ENCODE results near the gene DENND6B.
A peak's percentile ranks its signal among the peaks of the same experiment; 100 is the strongest.

DENND6B gene

GRCh38 chr22:50264104-50264745, 62.6 kb downstream of the DENND6B start:
- no peak overlapping the region for H3K4me3 ChIP-seq (ENCODE audit: low read length)
- peaks cover 24% of the 10 kb centered on the region for H3K4me1 ChIP-seq (ENCODE audit: control insufficient read depth, insufficient read depth, low read length)
- no peaks in the 10 kb centered on the region for H3K36me3 ChIP-seq (ENCODE audit: control insufficient read depth, insufficient read depth, low read length, severe bottlenecking)
- peaks cover 7% of the 10 kb centered on the region for H3K27me3 ChIP-seq (replicated peaks; ENCODE audit: control insufficient read depth, insufficient read depth, low read length)
- no peaks in the 10 kb centered on the region for H3K9me3 ChIP-seq (ENCODE audit: control insufficient read depth, low read length)
- DNase-seq (ENCODE audit: low read depth), result no peak
- no peak overlapping the region for H3K9ac ChIP-seq (ENCODE audit: low read length)

- Histone ChIP-seq H3K4me1 (ENCODE audit: control insufficient read depth, insufficient read depth, low read length) (peaks cover 13% of the 10 kb centered on the region), H3K4me3 (ENCODE audit: low read length) (no peak overlapping the region), H3K27me3 (replicated peaks; ENCODE audit: control insufficient read depth, insufficient read depth, low read length) (peaks cover 7% of the 10 kb centered on the region), H3K36me3 (ENCODE audit: control insufficient read depth, insufficient read depth, low read length, severe bottlenecking) (no peaks in the 10 kb centered on the region), H3K9ac (ENCODE audit: low read length) (no peak overlapping the region), H3K9me3 (ENCODE audit: control insufficient read depth, low read length) (no peaks in the 10 kb centered on the region)
- DNase-seq (ENCODE audit: low read depth), result no peak
Observed at GRCh38 chr22:50262973-50263617, 63.7 kb downstream of the DENND6B start.

GRCh38 chr22:50262460-50262911, 64.3 kb downstream of the DENND6B start:
- peaks cover 7% of the 10 kb centered on the region for H3K27me3 ChIP-seq (replicated peaks; ENCODE audit: control insufficient read depth, insufficient read depth, low read length)
- H3K4me1 ChIP-seq (ENCODE audit: control insufficient read depth, insufficient read depth, low read length), result peaks cover 10% of the 10 kb centered on the region
- no peak overlapping the region for H3K9ac ChIP-seq (ENCODE audit: low read length)
- DNase-seq (ENCODE audit: low read depth), result peak; percentile 19
- no peaks in the 10 kb centered on the region for H3K36me3 ChIP-seq (ENCODE audit: control insufficient read depth, insufficient read depth, low read length, severe bottlenecking)
- no peak overlapping the region for H3K4me3 ChIP-seq (ENCODE audit: low read length)
- H3K9me3 ChIP-seq (ENCODE audit: control insufficient read depth, low read length), result no peaks in the 10 kb centered on the region

DNA sequence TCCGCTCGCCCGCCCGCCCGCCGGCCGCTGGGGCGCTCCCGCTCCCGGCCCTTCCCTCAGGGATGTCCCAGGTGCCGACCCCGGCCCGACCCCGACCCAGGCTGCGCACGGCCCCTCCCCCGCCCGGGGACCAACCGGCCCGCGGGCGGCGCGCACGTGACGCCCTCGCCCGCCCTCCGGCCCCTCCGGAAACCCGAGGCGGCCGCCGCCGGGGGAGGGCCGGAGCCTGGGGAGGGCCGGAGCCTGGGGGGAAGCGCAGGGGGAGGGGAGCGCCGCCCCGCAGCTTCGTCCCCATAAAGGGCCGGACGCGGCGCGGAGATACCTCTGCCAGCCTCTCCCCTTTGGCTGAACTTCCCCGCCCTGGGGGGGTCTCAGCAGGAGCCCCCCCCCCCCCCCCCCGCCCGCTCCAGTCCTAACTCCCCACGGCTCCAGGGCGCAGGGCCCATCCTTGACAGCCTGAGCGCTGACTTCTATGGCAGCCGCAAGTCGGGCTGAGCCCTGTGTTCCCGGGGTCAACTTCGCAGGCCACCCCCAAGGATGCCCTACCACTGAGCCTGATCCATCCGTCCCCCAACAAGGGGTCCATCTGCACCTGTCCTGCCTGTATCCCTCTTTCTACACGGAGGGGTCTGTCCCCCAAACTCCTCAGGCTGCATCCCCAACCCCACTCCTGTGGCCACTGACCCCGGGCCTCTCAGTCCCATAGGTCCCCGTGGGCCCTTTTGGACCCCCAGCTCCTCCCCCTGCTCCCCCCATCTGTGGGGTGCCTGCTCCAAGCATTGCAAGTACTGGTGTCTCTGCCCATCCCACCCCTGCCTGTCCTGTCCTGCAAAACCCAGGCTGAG, 65.0 kb downstream of the DENND6B start, which contains the start of gene MAPK12:
Gene MAPK12, minus strand, starts transcription at position 69 of the 845 bp plus-strand sequence. CDS start 174 bp downstream, outside the sequence.
- Histone ChIP-seq H3K4me3 (ENCODE audit: low read length) (peak within 1 kb of the TSS; percentile 80), H3K9ac (ENCODE audit: low read length) (peak within 1 kb of the TSS; percentile 84), H3K4me1 (ENCODE audit: control insufficient read depth, insufficient read depth, low read length) (peaks cover 10% of the 10 kb centered on the region), H3K9me3 (ENCODE audit: control insufficient read depth, low read length) (no peaks in the 10 kb centered on the region), H3K36me3 (ENCODE audit: control insufficient read depth, insufficient read depth, low read length, severe bottlenecking) (no peaks in the 10 kb centered on the region), H3K27me3 (replicated peaks; ENCODE audit: control insufficient read depth, insufficient read depth, low read length) (peaks cover 5% of the 10 kb centered on the region)
- peak; percentile 66 for DNase-seq (ENCODE audit: low read depth)

GRCh38 chr22:50260801-50261614, 65.8 kb downstream of the DENND6B start:
- no peaks in the 10 kb centered on the region for H3K36me3 ChIP-seq (ENCODE audit: control insufficient read depth, insufficient read depth, low read length, severe bottlenecking)
- peak overlapping the region; percentile 84 for H3K9ac ChIP-seq (ENCODE audit: low read length)
- no peaks in the 10 kb centered on the region for H3K9me3 ChIP-seq (ENCODE audit: control insufficient read depth, low read length)
- H3K4me1 ChIP-seq (ENCODE audit: control insufficient read depth, insufficient read depth, low read length), result peaks cover 10% of the 10 kb centered on the region
- DNase-seq (ENCODE audit: low read depth), result peak; percentile 83
- no peaks in the 10 kb centered on the region for H3K27me3 ChIP-seq (replicated peaks; ENCODE audit: control insufficient read depth, insufficient read depth, low read length)
- peak overlapping the region; percentile 80 for H3K4me3 ChIP-seq (ENCODE audit: low read length)

DNA sequence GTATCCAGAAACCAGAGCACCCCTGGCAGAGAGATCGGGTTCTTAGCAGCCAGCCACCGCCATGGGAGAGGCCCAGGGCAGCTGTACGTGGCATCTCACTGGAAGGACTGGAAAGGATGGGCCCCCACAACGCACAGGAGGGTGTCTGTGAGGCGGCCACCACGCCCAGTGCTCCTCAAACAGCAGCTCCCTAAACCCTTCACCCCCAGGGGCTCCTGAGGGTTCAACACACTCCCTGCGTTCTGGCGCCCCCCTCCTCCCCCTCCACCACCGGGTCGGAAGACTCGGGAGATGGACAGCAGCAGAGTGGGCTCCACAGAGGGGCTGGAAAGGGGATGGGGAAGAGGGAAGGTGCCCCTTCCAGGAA, 66.4 kb downstream of the DENND6B start:
- peak overlapping the region; percentile 80 for H3K4me3 ChIP-seq (ENCODE audit: low read length)
- peak overlapping the region; percentile 84 for H3K9ac ChIP-seq (ENCODE audit: low read length)
- H3K27me3 ChIP-seq (replicated peaks; ENCODE audit: control insufficient read depth, insufficient read depth, low read length), result no peaks in the 10 kb centered on the region
- H3K4me1 ChIP-seq (ENCODE audit: control insufficient read depth, insufficient read depth, low read length), result peaks cover 10% of the 10 kb centered on the region
- H3K36me3 ChIP-seq (ENCODE audit: control insufficient read depth, insufficient read depth, low read length, severe bottlenecking), result no peaks in the 10 kb centered on the region
- DNase-seq (ENCODE audit: low read depth), result peak; percentile 39
- no peaks in the 10 kb centered on the region for H3K9me3 ChIP-seq (ENCODE audit: control insufficient read depth, low read length)

DNA sequence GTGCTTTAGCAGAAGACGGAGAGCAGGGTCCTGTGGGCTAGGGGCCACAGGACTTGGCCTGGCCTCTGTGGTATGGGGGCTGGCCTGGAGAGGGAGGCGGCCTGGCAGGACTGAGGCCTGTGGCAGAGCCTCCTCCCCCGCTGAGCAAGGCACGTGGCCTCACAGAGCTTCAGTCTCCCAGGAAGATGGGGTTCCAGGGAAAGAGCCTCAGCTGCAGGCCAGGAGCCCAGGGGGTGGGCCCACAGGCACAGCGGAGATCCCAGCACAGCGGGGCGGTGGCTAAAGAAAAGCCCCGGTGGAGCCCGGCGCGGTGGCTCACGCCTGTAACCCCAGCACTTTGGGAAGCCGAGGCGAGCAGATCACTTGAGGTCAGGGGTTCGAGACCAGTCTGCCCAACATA, 67.5 kb downstream of the DENND6B start:
- Histone ChIP-seq H3K36me3 (ENCODE audit: control insufficient read depth, insufficient read depth, low read length, severe bottlenecking) (no peaks in the 10 kb centered on the region), H3K9me3 (ENCODE audit: control insufficient read depth, low read length) (no peaks in the 10 kb centered on the region), H3K27me3 (replicated peaks; ENCODE audit: control insufficient read depth, insufficient read depth, low read length) (no peaks in the 10 kb centered on the region), H3K4me1 (ENCODE audit: control insufficient read depth, insufficient read depth, low read length) (peaks cover 10% of the 10 kb centered on the region), H3K4me3 (ENCODE audit: low read length) (no peak overlapping the region), H3K9ac (ENCODE audit: low read length) (no peak overlapping the region)
- DNase-seq (ENCODE audit: low read depth), result no peak

Data from adipocyte (in vitro differentiated cells).